ENCODE data around the gene ALG9. TPM values are rescaled to one million over a fixed set of nuclear protein-coding genes. Genes with fewer than 3 reads are reported as not detected.
"Not testable (repeated sequence)": the region's sequence is repeated elsewhere in the genome, so short reads cannot be mapped to it uniquely, and the experiment has no call there.

Gene ALG9
- total RNA-seq: 35.2 TPM

GRCh38 chr11:111870886-111871692 lies at the start of gene ALG9:
TSS of gene ALG9 (minus strand) at chr11:111871581. CDS start at chr11:111871482, 99 bp downstream.
- DNase-seq: peak; percentile 91

- no peak for DNase-seq
These were observed 49.5 kb upstream of the ALG9 start for GRCh38 chr11:111920908-111921307.

DNA sequence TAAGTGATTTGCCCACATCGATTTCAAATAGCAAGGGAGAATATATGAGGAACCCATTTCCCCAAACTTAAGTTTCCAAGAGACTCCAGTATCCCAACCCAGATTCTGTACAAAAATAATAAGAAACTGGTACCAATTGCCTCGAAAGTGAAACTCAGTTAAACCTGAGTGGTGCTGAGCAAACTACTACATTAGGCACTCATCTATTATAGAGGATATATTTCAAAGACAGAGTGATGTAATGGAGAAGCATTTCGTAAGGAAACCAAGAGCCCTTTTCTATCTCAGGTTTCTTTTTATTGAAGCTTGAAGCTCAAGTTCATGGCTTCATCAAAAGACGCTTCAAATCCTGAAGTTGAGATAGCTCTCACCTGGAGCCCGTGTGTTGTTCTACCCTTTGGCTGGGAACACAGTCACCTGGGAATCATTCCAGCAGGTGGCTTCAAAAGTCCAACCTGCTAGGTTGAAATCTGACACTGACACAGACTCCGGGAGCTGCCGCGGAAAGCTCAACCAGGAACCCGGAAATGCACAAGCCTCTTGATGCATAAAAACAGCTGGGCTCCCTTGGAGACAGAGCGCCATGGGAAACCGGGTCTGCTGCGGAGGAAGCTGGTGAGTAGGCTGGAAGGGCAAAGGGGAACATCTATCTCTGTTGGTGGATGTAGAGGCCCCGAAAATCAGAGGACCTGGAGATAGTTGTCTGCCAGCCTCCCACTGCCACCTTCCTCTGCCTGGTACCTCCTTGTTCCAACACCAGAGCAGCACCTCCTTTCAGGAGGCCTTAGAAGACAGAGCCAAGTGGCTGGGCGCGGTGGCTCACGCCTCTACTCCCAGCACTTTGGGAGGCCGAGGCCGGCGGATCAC lies 47.2 kb upstream of the ALG9 start, which contains the start of gene C11orf52:
Gene C11orf52, plus strand, starts transcription at position 524 of the 867 bp plus-strand sequence. Its CDS starts 60 bp downstream, at position 584.
- peak; percentile 87 for DNase-seq

GRCh38 chr11:111917788-111918187 lies 46.4 kb upstream of the ALG9 start:
- DNase-seq: no peak

DNA sequence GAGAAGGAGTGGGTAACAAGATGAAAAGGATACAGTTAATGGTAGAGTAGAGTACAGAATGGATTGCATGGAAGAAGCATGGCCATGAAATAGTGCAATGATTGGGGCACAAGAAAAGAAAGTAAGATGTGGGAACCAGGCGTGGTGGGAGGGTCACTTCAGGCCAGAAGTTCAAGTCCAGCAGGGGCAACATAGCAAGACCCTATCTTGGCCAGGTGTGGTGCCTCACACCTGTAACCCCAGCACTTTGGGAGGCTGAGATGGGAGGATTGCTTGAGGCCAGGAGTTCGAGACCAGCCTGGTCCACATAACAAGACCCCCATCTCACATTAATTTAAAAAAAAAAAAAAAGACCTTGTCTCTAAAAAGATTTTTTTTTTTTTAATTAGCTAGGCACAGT lies 45.9 kb upstream of the ALG9 start:
- no peak for DNase-seq

GRCh38 chr11:111916768-111917167 lies 45.4 kb upstream of the ALG9 start:
- no peak for DNase-seq

- peak; percentile 85 for DNase-seq
These were observed 42.6 kb upstream of the ALG9 start for GRCh38 chr11:111913997-111914396.

DNA sequence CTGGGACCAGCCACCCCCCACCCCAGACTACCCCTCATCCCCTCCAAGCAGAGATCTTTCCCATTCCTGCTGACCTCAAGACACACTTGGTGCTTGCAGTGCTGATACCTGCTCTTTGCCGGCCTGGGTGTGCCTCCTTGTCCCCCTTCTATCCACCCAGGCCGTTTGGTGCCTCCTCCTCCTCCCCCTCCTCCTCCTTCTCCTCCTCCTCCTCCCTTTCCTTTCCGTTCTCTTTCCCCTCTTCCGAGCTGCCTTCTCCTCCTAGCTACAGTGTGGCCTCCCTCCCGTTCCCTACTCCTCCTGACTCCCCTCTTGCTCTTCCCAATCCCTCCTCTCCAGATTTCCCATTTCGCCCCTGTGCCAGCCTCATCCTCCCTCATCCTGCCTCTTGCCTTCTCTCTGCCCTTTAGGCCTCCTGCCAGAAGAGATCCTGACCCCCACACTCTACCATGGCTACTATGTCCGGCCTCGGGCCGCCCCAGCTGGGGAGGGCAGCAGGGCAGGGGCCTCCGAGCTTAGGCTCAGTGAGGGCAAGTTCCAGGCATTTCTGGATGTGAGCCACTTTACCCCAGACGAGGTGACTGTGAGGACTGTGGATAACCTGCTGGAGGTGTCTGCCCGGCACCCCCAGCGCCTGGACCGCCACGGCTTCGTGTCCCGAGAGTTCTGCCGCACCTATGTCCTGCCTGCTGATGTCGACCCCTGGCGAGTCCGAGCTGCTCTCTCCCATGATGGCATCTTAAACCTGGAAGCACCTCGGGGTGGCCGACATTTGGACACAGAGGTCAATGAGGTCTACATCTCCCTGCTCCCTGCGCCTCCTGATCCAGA lies 41.9 kb upstream of the ALG9 start:
- no peak for DNase-seq

DNA sequence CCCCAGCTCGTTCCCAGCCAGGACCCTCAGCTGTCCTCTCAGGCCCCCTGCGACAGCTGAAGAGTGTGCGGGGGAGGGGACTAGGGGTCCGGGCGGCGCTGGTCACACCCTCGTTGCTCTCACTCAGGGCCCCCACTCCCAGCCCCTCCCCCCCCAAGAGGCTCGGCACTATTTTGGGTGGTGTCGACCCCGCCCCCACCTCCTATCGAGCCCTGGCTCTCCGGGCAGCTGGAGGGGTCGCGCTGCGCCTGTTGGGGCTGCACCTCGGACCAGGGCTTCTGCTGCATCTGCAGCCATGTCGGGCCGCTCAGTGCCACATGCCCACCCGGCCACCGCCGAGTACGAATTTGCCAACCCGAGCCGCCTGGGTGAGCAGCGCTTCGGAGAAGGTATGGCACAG lies 41.2 kb upstream of the ALG9 start, which contains the start of gene HSPB2:
Gene HSPB2, plus strand, starts transcription at position 200 of the 400 bp plus-strand sequence. Its CDS starts 96 bp downstream, at position 296.
- DNase-seq: peak; percentile 88

DNA sequence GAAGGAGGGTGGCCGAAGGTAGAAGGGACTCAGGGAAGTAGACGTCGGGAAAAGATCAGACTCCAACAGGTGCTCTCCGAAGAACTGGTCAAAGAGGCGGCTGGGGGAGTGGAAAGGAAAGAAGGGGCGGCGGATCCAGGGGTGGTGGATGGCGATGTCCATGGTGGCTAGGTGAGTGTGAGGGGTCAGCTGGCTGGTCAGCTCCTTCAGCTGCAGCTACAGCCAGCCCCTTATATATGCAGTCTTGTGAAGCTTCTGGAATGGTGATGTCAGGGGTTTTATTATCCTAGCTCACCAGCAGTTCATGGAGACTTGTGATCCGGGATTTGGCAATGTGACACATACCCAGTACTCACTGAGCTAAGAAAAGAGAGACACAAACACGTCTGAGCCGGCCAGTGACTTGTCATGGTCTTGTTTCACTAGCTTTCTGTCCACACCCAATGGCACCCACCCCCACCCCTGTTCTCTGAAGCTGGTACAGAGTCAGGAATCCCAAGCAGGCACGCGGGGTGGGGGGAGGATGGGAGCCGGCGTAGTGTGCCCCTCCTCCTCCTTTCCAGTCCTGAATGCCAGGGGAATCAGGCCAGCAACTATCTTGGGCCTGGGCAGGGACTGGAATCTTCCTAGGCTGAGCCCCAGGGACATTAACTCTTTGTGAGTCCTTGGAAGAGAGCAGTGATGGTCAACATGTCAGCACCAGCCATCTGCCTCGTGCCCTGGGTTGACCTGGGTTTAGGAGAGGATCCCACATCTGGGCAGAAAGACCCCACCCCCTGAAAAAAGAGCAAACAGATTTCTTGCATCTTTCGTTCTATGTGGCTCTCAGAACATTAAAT lies 40.4 kb upstream of the ALG9 start, which contains the start of gene CRYAB:
Gene CRYAB, minus strand, starts transcription at position 208 of the 839 bp plus-strand sequence. Its CDS starts 46 bp downstream, at position 162.
- peak; percentile 95 for DNase-seq

DNA sequence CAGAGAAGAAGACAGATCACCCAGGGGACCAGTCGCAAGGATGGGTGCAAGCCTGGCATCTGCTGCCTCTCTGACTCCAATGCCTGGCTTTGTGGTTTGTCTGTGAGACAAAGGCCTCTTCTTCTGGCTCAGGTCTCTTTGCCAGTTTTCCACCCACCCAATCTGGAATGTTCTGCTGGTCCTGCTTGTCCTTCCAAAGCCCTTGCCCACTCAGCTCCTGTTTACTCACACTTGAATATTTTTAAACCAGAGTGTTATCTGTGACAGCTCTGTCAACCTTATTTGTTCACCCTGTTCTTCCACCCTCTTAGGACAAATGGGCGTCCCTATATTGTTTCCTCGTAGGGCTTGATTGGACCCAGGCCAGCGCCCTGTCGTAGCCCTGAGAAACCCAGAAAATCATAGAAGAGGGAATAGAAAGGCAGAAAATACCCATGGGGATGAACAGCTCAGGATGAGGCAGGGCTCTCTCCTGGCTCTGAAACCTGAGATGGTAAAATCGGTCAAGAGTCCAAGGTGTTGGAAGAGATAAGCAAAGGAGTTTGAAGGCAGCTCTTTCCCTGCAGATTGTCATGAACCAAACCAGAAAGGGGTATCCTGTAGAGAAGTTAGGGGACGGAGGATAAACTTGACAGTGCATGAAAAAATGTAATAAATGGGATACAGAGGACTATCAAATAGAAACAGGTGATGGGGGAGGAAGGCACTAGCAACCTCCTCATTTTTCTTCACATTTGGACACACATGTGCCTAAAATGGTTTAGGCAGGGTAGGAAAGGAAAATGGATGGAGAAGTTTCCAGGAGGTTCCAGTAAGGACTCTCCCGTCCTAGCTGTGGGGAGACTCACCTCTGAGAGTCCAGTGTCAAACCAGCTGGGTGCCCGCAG lies 39.5 kb upstream of the ALG9 start:
- no peak for DNase-seq

GRCh38 chr11:111909378-111909777 lies 38.0 kb upstream of the ALG9 start:
- DNase-seq: no peak

- no peak for DNase-seq
These were observed 37.4 kb upstream of the ALG9 start for GRCh38 chr11:111908639-111909305.

DNA sequence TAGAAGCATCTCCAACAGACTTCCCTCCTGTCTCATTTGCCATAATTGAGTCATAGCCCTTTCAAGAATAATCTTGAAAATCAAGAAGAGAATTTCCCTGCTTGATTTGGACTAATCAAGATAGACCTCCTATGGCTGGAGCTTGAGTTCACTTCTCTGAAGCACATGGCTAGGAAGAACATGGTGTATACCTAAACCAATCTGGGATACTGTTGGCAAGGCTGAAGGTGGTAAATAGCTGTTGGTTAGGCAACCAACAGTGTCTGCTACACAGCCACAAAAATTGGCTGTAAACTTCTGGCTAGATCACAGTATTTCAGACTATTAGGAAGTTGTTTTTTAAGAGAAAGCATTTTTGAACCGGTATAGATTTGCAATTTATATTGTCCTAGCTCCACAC lies 35.3 kb upstream of the ALG9 start:
- DNase-seq: no peak

DNA sequence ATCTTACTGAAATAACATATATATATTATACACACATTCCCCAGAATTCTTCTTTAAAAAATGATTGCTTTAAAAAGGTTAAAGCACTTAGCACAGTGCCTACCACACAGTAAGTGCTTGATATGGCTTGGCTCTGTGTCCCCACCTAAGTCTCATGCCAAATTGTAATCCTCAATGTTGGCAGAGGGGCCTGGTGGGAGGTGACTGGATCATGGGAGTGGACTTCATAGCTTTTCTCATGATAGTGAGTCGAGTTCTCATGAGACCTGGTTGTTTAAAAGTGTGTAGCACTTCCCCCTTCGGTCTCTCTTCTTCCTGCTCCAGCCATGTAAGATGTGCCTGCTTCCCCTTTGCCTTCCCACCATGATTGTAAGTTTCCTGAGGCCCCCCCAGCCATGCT lies 34.0 kb upstream of the ALG9 start:
- DNase-seq: peak; percentile 67

GRCh38 chr11:111886844-111887243 lies 15.5 kb upstream of the ALG9 start:
- DNase-seq: no peak

- no peak for DNase-seq
These were observed 14.7 kb upstream of the ALG9 start for GRCh38 chr11:111886032-111886431.

DNA sequence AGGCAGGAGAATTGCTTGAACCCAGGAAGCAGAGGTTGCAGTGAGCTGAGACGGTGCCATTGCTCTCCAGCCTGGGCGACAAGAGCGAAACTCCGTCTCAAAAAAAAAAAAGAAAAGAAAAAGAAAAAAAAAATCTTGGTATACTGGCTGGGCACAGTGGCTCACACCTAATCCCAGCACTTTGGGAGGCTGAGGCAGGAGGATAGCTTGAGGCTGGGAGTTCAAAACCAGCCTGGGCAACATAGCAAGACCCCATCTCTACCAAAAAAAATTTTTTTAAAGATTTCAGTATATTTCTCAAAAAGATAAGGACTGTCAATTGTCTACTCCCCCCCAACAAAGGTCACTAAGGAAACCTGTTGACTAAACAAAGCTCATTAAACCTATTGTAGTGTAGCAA lies 13.7 kb upstream of the ALG9 start:
- DNase-seq: not testable (repeated sequence)

GRCh38 chr11:111882202-111882601 lies 10.8 kb upstream of the ALG9 start:
- no peak for DNase-seq

GRCh38 chr11:111879637-111879960 lies 8.2 kb upstream of the ALG9 start:
- DNase-seq: no peak

Measured in tongue (tissue), 2 donors.